Activated gamma-delta T cell treated with Interleukin-2 at 50 U/mL for 16 hours (primary cell): ENCODE data around the gene SLC16A3.

ENCODE experiments used
- DNase-seq: peaks from one replicate; pipeline ENCODE4 v3.0.0-alpha.2; 2020

The SLC16A3 gene

DNA sequence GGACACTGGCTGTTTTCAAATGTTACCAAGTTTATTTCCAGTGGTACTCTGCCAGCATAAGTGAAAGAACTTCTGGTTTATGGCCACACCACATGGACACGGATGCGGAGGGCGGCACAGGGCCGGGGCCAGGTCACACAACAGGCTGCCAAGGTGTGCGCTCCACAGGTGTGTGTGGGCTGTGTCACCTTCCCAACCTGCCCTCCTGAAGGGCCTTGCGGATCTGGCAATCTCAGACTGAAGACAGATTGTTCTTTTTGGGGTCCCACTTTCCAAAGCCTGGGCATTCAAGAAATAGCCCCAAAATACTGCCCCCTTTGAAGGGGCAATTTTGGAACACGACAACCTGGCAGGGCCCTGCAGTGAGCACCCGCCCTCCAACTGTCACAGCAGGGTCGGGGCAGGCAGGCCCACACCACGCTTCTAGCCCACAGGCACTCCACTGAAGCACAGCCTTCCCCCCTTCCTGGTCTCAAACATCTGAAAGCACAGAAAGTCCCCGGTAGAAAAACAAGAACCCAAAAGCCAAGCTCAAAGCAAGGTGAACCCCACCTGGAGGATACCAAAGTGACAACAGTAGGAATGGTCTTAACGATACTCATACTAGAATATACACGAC, 41.1 kb downstream of the SLC16A3 start:
- no peak for DNase-seq

DNA sequence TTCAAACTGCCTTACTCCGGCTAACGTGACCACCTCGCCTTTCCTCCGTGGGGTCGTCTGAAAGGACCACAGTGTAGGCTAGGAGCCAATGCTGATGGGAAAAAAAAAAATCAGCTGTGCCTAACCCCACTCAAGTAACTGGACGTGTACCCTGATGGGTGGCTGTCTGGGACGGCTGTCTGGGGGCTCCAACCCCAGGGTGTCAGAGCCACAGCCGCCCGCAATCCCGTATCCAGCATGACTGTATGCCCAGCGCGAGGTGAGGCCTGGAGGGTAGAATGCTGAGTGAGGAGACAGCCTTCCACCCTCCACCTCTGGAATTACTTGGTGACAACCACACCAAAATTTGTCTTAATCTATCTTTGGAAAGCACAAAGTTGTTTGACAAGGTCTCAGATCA, 41.8 kb downstream of the SLC16A3 start:
- DNase-seq = no peak

DNA sequence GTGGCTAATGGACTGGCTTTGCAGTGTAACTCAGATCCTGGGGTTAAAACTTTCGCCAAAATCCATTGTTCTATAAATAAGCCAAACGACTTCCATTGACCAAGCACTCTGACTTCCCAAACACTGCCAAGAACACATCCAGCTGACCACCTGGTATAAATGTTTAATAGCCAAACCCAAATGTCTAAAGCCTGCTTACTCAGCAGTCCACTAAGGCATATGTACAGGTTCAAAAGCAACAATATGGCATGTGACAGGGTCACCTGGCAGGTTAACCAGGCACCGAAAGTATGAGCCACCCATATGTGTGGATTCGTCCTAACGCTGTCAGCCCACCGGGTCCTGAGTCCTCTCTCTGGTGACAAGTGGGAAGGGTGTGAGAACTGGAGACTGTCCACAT, 42.6 kb downstream of the SLC16A3 start:
- no peak for DNase-seq

DNA sequence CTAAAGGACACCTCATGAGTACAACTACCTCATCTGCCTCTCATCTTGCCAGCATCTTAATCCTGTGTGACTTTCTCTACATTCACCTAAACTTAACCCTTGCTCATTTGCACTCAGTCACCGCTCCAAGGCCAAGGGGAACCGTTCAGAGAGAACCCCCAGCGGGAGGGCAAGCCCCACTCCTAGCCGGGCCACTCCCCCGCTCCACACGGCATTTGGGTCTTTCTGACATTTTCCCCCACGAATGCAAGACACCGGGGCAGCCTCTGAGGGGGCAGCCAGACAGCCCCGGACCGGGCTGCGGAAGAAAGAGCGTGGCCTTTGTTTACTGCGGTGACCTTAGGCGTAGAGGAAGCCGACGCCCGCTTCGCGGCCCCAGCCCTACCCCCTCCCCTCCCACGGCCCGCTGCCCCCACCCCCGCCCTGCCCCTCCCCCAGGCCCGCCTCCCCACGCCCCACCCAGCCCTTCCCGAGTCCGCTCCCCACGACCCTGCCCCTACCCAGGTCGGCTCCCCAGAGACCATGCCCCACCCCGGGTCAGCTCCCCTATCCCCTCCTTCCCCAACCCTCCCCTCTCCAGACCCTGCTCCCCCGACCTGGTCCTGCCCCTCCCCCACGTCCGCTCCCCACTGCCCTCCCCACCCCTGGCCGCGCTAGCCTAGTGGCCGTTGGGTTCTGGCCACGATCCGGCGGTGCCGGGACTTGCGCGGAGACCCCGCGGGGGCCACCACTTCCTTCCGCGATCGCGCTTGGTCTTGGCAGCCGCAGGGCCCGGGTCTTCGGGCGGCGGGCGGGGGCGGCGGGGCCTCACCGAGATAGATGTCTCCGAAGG, 43.9 kb downstream of the SLC16A3 start:
- DNase-seq = peak; percentile 33

DNA sequence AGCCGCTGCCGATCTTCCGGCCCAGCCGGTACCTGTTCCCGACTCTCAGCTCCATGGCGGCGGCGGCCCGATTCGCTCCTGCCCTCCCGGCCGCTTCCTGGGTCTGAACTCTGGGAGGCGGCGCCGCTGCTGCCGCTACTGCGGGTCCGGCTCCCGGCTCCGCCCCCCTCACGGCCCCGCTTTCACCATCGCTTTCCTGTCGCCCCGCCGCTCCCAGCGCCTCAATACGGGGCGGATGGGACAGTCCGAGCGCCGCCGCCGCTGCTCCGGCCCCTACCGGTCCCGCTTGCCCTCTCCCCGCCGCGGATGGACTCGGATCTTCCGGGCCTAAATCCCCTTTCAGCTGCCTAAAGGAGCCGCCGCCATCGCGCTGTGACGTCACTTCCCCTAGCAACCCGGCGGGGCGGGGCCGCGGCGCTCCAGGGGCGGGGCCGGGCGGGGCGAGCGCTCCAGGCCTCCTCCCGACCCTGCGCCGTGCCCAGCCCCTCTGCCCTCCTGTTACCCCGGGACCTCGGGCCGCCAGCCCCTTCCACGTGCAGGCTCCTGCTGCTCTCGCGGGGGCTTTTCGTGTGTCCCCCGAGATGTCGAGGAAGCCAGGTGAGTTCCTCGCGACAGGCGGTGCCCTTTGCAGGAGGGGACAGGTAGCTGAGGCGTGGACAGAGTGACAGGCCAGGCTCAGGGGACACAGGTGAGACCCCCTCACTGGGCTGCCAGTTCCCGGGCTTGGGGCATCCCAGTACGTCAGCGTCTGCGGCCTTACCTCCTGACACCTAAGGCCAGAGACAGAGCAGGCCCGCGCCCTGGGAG, 44.7 kb downstream of the SLC16A3 start, which contains the start of gene CSNK1D:
Gene CSNK1D, minus strand, starts transcription at position 374 of the 807 bp plus-strand sequence. Its CDS starts 319 bp downstream, at position 55.
- DNase-seq = peak; percentile 89

DNA sequence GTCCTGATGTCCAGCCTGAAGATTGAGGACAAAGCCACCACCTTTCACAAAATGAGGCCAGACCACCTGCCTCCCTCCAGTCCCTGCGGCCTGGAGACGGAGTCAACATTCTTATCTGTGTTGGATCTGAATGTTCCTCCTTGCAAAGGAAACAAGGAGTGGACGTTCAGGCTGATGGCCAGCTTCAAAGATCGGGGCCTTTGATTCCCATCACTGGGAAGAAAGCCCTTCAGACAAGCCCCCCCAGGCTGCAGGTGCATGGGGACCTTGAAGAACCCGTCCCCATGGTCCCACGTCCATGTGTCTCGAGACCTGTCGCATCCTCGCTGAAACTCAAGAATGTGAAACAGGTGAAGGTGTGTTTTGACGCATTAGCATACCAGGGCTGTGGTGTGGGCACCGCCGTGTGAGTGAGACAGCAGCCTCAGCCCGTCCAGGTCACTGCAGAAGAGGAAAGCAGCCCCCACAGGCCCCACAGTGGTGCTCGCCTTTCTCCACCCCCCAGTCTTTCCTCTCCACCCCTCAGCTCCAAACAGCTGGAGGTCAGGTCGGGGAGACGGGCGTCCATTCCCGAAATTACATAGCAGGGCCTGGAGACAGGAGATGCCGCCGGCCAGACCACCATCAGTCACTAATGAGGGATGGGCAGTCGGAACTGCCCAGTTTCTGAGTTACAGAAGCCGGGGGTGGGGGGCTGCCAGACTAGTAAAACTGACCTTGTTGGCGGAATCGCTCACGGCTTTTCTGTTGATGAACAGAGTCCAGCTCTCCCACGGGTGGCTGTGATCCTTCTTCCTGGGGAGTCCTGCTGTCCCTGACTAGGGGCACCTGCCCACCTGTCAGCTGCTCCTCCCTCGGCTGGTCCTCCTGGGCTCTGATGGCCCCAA, 45.5 kb downstream of the SLC16A3 start:
- no peak for DNase-seq

DNA sequence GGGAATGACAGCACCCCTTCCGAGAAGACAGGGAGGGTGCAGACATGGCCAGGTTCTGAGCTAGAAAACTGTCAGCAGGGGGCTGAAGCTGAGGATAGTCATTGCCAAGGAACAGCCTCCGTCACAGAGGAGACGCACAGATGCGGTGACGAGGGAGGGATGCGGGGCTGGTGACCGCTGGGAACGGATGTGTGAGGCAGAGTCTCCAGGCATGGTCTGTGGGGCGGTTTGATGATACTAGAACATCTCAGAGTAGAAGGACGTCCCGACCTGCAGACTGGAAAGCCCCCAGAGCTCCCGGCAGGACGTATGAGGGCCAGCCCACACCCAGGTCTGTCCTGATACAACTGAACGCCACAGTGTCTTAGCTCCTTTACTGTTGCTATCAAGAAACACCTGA, 46.5 kb downstream of the SLC16A3 start:
- no peak for DNase-seq

DNA sequence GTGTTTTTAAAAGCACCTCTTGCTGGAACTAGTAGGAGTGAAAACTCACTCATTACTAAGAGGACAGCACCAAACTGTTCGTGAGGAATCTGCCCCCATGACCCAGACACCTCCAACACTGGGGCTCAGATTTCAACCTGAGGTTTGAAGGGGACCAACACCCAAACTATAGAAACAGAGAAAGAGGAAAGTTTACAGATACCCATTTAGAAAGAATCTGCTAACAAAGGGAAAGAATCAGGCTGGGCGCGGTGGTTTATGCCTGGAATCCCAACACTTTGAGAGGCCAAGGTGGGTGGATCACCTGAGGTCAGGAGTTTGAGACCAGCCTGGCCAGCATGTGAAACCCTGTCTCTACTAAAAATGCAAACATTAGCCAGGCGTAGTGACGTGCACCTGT, 48.1 kb downstream of the SLC16A3 start:
- no peak for DNase-seq

DNA sequence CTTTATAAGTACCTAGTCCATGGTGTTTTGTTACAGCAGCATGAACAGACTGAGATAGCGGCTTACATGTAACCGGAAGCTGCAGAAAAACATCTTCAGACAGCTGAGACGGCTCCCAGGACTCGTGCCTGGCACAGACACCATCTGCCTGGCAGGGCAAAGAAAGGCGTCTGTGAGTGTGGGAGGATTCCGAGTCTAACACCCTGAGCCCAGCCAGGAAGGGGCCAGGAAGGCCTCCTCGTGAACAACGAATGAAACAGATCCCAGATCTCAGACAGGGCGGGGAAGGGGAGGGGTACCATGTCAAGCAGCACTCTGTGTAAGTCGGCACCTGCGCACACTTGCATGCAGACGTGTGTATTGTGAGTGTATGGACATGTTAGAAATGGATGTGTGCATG, 49.0 kb downstream of the SLC16A3 start:
- DNase-seq = no peak

DNA sequence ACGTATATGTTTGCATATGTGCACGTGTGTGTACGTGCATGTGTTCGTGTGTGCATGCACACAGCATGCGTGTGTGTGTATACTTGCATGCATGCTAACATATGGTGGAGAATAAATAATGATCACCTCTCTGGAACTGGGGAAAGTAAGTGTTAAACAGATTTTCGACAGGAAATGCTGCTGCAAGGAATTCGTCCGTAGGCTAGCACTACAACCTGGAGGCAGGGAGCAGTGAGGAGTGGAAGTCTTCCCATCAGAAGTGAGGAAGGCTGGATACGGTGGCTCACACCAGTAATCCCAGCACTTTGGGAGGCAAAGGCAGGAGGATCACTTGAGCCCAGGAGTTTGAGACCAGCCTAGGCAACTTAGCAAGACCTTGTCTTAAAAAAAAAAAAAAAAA, 49.5 kb downstream of the SLC16A3 start:
- no peak for DNase-seq

DNA sequence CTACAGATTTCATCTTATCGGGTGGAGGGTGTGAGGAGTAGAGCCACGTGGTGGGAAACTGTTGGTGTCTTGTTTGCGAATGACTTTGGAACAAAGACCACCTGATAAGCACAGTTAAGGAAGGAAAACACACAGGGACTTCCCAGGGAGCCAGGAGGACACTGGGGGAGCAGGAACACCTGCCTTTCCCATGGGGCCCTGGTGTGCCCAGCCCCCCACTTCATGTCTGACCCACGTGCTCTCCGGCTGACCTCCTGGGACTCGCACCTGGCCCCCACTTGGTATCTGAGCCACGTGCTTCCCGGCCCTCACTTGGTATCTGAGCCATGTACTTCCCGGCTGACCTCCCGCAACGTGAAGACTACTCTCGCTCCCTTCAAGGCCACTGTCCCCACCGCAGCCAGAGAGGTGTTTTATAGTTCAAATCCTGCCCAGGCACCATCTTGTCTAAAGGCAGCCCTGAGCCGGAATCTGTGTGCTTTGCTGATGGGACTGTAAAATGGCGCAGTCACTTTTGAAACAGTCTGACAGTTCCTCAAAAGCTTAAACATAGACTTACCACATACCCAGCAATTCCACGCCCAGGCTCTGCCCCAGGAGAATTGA, 50.0 kb downstream of the SLC16A3 start:
- no peak for DNase-seq

DNA sequence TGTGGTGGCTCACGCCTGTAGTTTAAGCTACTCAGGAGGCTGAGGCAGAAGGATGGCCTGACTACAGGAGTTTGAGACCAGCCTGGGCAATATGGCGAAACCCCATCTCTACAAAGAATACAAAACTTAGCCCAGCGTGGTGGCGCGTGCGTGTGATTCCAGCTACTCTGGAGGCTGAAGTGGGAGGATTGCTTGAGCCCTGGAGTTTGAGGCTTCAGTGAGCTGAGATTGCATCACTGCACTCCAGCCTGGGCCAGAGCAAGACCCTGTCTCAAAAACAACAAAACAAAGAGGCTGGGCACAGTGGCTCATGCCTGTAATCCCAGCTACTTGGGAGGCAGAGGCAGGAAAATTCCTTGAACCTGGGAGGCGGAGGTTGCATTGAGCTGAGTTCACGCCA, 51.7 kb downstream of the SLC16A3 start:
- no peak for DNase-seq

DNA sequence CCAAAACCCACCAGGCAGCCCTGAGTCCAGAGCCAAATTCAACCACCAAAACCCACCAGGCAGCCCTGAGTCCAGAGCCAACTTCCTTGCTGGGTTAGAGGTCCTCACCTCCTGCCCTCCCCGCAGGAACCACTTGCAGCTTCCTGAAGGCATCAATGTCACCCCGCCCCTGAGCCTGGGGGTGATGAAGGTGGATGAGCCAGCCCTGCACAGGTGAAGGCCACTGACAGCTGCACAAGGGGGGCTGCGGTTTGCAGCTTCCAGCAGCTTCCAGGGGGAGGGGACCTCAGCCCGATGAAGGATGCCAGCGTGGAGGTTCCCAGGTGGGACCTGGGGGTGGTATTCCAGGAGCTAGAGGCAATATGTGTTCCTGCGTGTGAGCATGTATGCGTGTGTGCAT, 52.2 kb downstream of the SLC16A3 start:
- DNase-seq = no peak

DNA sequence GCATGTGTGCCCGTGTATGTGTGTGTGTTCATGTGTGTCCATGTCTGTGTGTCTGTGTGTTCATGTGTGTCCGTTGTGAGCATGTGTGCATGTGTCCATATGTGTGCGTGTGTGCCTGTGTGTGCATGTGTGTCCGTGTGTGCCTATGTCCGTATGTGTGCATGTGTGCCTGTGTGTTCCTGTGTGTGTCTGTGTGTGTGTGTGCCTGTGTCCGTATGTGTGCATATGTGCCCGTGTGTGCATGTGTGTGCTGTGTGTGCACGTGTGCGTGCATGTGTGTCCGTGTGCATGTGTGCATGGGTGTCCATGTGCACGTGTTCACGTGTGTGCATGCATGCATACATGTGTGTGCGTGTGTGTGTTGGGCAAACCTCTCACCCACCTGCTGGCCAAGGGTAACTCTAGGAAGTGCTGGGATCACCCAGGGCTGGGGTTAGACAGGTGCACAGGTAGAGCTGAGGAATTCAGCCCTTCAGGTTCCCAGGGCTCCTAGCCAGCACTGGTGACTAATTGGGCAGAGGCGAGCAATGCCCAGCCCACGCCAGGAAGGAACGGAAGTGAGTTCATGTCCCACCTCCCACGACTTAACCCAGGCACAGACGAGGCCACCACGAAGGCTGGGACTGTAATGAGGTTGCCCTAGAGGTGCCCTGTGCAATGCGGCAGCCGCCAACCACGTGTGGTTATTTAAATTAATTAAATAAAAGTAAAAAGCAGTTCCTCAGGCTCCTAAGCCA, 52.8 kb downstream of the SLC16A3 start:
- no peak for DNase-seq

DNA sequence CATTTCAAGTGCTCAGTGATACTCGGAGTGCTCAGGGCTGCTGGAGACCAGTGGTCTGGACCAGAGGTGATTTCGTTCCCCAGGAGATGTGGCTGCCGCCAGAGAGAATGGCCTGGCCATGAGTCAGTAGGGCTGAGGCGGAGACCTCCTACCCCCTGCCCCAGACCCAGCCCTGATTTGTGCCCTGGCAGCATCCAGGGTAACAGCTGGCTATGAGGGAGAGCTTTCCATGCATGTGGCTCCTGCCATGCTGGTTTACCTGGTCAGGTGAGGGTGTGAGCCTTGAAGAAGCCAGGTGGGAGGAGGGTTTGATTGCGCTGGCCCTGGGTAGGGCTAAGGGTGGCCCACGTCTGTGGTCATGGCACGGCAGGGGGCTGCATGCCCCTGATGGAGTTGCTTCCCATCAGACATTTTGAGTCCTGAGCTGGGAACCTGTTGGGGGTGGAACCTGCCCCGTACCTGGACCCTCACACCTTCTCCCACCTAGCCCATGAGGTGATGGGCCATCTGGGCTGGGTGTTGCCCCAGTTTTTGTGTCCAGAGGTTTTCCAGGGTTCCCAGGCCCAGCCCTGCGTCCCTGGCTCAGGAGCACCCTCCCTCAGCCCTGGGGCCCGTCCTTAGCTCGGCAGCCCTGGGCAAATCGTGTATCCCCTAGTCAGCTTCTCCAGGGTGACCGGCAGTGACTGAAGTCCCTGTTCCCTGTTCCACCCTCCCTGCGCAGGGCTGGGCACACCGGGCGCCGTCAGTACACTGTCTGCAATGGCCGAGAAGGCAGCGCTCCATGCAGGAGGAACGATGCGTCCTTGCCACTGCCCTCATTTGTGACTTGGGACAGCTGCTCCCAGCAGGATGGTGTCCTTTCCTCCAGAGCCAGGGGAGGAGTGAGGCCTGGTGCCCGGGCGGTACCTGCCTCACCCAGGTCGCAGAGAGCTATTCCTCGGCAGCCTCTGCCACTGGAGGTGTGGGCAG, 53.7 kb downstream of the SLC16A3 start:
- no peak for DNase-seq

DNA sequence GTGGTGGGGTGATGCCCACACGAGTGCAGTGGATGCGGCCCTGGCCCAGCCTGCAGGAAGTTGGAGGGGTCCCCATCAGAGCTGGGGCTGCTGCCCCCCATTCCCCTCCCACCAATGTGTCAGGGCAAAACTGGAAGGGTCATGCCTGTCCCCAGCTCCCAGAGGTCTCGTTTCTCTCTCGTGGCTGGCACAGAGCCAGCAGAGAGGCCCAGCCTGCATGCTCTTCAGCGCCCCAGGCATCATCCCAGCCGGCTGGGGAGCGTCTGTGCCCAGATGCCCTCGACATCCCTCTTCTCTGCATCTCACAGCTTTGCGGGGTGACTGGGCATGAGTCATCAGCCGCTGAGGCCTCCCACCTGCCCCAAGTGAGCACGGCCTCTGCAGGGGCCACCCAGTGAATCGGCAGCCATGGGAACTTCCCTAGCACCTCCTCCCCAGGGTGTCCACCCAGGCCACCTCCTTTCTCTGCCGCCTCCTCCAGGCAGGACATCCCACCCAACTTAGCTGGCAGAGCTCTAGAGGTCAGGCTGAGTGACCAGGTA, 54.4 kb downstream of the SLC16A3 start:
- DNase-seq = no peak

DNA sequence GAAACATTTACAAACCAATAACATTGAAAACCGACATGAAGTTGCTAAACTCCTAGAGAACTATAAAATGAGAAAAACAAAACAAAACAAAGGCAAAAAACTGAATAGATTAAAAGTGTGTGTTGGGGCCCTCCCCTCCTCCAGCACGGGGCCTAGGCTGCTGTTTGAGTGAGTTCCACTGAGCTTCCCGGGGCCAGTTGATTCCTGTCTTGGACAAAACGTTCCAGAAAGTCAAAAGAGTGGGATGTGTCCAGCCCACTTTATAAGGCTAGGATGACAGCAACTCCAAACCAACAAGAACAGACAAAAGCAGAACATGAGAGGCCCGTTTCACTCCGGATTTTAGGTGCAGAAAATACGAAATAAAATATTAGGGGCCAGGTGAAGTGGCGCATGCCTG, 56.3 kb downstream of the SLC16A3 start:
- no peak for DNase-seq

DNA sequence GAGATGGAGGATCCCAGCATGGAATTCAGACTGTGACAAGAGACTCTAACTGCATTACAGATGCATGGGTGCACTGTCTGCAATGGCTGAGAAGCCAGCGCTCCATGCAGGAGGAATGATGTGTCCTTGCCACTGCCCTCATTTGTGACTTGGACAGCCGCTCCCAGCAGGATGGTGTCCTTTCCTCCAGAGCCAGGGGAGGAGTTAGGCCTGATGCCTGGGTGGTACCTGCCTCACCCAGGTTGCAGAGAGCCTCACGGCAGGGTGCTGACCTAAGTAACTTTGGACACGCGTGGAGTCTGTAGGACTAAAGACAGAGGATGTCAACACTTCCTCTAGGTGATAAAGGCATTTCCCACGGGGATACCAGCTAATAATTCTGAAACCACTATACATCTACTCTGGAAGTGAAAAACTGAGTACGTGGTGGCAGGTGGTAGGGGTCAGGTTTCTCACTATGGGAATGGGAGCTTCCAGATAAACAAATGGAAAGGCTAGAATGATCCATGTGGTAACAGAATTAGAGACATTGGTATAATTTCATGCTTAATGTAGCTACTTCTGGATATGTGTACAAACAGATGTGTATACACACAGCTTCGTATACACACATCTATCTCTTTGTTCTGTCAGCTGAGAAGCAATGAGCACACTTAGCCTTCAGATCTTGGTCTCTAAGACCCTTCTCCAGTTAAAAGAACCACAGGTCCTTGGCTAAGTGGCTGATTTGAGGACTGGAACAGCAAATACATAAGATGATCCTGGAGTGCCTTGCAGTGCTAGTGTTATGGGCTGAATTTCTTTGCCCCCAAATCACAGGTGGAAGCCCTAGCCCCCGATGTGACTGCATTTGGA, 58.4 kb downstream of the SLC16A3 start:
- DNase-seq = no peak
